SU-DHL-6 (cell line): Measurements from ENCODE around the gene BRIP1.
"Not testable (repeated sequence)": the region's sequence is repeated elsewhere in the genome, so short reads cannot be mapped to it uniquely, and the experiment has no call there.

Experiments
- H2AFZ ChIP-seq: fragments of 200-600 bp; sonication (generic); 2 replicates; pipeline ENCODE4 v1.6.1; 2014; ENCODE audit warnings: low read depth, mild to moderate bottlenecking, moderate library complexity, mixed read lengths, antibody characterized with exemption, low read length; ENCODE audit not compliant: severe bottlenecking
- H3F3A ChIP-seq: fragments of 200-600 bp; shearing (Covaris generic); 2 replicates; pipeline ENCODE4 v1.6.0; 2016; ENCODE audit warnings: antibody characterized with exemption, mild to moderate bottlenecking; ENCODE audit not compliant: insufficient read depth
- H3K27ac ChIP-seq: fragments of 200-600 bp; sonication (generic); 2 replicates; pipeline ENCODE4 v1.5.1; 2016; ENCODE audit warnings: low read depth, mild to moderate bottlenecking, low read length, moderate library complexity, mixed read lengths
- H3K27me3 ChIP-seq: fragments of 200-600 bp; sonication (generic), shearing (Covaris generic); 2 replicates; pipeline ENCODE4 v1.6.0; 2014; ENCODE audit warnings: mild to moderate bottlenecking, low read length
- H3K36me3 ChIP-seq: fragments of 200-600 bp; sonication (generic); 2 replicates; pipeline ENCODE4 v1.6.1; 2014; ENCODE audit warnings: mild to moderate bottlenecking, low read length, mixed read lengths
- H3K4me2 ChIP-seq: fragments of 300-600, 200-600 bp; shearing (Covaris generic), sonication (generic); 2 replicates; pipeline ENCODE4 v1.6.0; 2014; ENCODE audit warnings: low read length, low read depth, mild to moderate bottlenecking; ENCODE audit not compliant: poor library complexity, severe bottlenecking
- H3K4me3 ChIP-seq: fragments of 200-600 bp; sonication (generic); 2 replicates; pipeline ENCODE4 v1.5.1; 2014; ENCODE audit warnings: antibody characterized with exemption, low read length, mild to moderate bottlenecking, mixed read lengths; ENCODE audit not compliant: insufficient read depth, poor library complexity, severe bottlenecking
- H3K79me2 ChIP-seq: fragments of 200-600 bp; sonication (generic); 2 replicates; pipeline ENCODE4 v1.6.1; 2014; ENCODE audit warnings: mild to moderate bottlenecking, low read length, moderate library complexity; ENCODE audit not compliant: insufficient read depth
- H3K9ac ChIP-seq: fragments of 200-600 bp; sonication (generic); 2 replicates; pipeline ENCODE4 v1.7.0; 2014; ENCODE audit warnings: mild to moderate bottlenecking, low read length
- H3K9me2 ChIP-seq: fragments of 200-600 bp; sonication (generic); replicated peaks from 2 replicates; pipeline ENCODE4 v1.6.1; 2014; ENCODE audit warnings: low read length; ENCODE audit not compliant: insufficient read depth
- H3K9me3 ChIP-seq: fragments of 200-600 bp; sonication (generic); 2 replicates; pipeline ENCODE4 v1.6.1; 2014; ENCODE audit warnings: low read length, mixed read lengths; ENCODE audit not compliant: insufficient read depth
- H4K20me1 ChIP-seq: fragments of 200-600 bp; sonication (generic); 2 replicates; pipeline ENCODE4 v1.6.1; 2014; ENCODE audit warnings: low read depth, mild to moderate bottlenecking, antibody characterized with exemption, low read length, moderate library complexity, mixed read lengths
- EZH2phosphoT487 ChIP-seq: fragments of 200-600 bp; sonication (generic), shearing (Covaris generic); conservative IDR thresholded peaks from 2 replicates; pipeline ENCODE4 v1.6.1; 2018; ENCODE audit warnings: mild to moderate bottlenecking, antibody characterized with exemption, low read length, moderate library complexity, mixed read lengths
- TF ChIP-seq, protein P1 (sequence below): fragments of 200-600 bp; sonication (generic); IDR thresholded peaks from one replicate; pipeline ENCODE4 v1.5.1; 2017; ENCODE audit warnings: antibody characterized with exemption, mild to moderate bottlenecking, low read length, moderate library complexity; ENCODE audit not compliant: insufficient read depth, poor library complexity, severe bottlenecking

BRIP1 gene

DNA sequence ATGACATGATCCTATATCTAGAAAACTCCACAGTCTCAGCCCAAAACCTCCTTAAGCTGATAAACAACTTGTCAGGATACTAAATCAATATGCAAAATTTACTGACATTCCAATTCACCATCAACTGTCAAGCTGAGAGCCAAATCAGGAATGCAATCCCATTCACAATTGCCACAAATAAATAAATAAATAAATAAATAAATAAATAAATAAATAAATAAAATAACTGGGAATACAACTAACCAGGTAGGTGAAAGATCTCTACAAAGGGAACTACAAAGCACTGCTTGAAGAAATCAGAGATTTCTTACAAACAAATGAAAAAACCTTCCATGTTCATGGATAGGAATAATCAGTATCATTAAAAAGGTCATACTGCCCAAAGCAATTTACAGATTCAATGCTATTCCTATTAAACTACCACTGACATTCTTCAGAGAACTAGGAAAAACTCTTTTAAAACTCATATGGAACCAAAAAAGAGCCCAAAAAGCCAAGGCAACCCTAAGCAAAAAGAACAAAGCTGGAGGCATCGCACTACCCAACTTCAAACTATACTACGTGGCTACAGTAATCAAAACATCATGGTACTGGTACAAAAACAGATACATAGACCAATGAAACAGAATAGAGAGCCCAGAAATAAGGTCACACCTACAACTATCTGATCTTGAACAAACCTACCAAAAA, 37.7 kb downstream of the BRIP1 start:
- Histone ChIP-seq H3K79me2 (peaks cover 22% of the 10 kb centered on the region), H3K4me3 (no peak overlapping the region), H3K27ac (no peak overlapping the region), H3K9me3 (no peaks in the 10 kb centered on the region), H3K27me3 (no peaks in the 10 kb centered on the region), H4K20me1 (no peaks in the 10 kb centered on the region), H2AFZ (no peak overlapping the region), H3K9me2 (no peaks in the 10 kb centered on the region), H3K4me2 (no peak overlapping the region), H3K9ac (no peak overlapping the region), H3F3A (peaks cover 6% of the 10 kb centered on the region; the same call in 1 of the 2 replicates), H3K36me3 (peaks cover 45% of the 10 kb centered on the region)
- TF ChIP-seq, protein P1, sequence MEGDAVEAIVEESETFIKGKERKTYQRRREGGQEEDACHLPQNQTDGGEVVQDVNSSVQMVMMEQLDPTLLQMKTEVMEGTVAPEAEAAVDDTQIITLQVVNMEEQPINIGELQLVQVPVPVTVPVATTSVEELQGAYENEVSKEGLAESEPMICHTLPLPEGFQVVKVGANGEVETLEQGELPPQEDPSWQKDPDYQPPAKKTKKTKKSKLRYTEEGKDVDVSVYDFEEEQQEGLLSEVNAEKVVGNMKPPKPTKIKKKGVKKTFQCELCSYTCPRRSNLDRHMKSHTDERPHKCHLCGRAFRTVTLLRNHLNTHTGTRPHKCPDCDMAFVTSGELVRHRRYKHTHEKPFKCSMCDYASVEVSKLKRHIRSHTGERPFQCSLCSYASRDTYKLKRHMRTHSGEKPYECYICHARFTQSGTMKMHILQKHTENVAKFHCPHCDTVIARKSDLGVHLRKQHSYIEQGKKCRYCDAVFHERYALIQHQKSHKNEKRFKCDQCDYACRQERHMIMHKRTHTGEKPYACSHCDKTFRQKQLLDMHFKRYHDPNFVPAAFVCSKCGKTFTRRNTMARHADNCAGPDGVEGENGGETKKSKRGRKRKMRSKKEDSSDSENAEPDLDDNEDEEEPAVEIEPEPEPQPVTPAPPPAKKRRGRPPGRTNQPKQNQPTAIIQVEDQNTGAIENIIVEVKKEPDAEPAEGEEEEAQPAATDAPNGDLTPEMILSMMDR: no peak
- TF ChIP-seq EZH2phosphoT487: no peak

DNA sequence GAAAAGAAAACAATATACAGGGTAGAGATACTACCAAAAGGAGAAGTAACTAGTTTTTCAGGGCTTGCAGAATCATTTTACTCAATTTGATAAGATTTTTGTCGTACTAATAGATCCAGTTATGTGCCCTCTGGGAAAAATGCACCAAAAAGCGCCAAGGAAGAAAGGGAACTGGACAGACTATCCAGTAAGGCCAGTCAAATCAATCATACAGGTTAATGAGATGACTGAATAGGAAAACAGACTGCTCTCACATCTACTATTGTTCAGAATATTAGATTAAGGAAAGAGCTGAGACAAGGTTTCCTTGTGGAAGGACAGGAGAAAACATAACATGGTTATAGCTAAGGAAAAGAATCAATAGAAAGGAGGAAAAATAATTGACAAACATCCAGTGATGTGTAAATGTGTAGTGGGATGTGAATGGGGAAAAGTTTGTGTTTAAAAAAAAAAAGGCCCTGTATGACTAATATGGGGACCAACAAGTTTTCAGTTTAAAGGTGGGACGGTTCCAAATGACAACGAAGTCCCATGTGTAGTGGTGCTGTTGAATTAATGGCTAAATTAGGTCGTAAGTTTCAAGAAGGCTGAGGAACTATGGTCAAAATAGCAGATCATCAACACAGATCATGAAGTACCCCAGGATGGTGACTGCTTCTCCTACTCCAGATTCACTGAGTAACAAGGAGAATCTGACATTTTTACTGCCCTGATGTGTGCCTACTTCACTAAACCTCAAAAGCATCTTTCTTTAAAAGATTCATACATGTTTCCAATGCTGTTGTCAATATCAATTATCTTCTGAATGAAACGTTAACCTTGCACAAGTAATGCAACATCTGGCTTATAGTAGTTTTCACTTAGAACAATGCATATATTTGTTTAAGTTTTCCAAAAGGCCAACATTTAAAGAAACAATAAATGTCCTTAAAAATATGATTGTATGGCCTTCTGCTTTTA, 40.7 kb downstream of the BRIP1 start:
- H4K20me1 ChIP-seq: no peaks in the 10 kb centered on the region
- H3K27me3 ChIP-seq: no peaks in the 10 kb centered on the region
- H3F3A ChIP-seq: peaks cover 6% of the 10 kb centered on the region; the same call in 1 of the 2 replicates
- H3K4me2 ChIP-seq: no peak overlapping the region
- H3K4me3 ChIP-seq: no peak overlapping the region
- H3K9ac ChIP-seq: no peak overlapping the region
- no peak overlapping the region for H3K27ac ChIP-seq
- peaks cover 23% of the 10 kb centered on the region for H3K36me3 ChIP-seq
- H3K9me3 ChIP-seq: no peaks in the 10 kb centered on the region
- no peak overlapping the region for H2AFZ ChIP-seq
- peaks cover 18% of the 10 kb centered on the region for H3K79me2 ChIP-seq
- no peaks in the 10 kb centered on the region for H3K9me2 ChIP-seq
- TF ChIP-seq, protein P1: no peak
- TF ChIP-seq EZH2phosphoT487: no peak

DNA sequence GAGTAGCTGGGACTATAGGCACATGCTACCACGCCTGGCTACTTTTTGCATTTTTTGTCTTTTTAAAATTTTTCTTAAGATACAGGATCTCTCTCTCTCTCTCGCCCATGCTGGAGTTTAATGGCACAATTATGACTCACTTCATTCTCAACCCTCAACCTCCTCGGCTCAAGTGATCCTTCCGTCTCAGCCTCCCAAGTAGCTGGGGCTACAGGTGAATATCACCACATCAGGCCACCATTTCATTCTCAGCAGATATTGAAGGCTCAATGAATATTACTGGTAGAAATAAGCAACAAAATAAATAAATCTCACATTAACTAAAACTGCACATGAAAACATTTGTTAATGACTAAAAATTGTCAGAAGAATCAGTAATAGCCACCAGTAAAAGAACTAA, 41.7 kb downstream of the BRIP1 start:
- TF ChIP-seq, protein P1: no peak
- TF ChIP-seq EZH2phosphoT487: no peak
- H3K36me3 ChIP-seq: peaks cover 31% of the 10 kb centered on the region

DNA sequence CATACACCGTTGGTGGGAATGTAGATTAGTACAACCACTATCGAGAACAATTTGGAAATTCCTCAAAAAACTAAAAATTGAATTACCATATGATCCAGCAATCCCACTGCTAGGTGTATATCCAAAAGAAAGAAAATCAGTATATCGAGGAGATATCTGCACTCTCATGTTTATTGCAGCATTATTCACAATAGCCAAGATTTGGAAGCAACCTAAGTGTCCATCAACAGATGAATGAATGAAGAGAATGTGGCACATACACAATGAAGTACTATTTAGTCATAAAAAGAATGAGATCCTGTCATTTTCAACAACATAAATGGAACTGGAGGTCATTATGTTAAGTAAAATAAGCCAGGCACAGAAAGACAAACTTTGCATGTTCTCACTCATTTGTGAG, 44.1 kb downstream of the BRIP1 start:
- H3K9me3 ChIP-seq, H3K27me3 ChIP-seq, H2AFZ ChIP-seq, H3K79me2 ChIP-seq, H4K20me1 ChIP-seq, H3K9ac ChIP-seq, H3F3A ChIP-seq, H3K4me3 ChIP-seq, H3K27ac ChIP-seq, H3K4me2 ChIP-seq, H3K9me2 ChIP-seq: not testable (repeated sequence)
- peaks cover 37% of the 10 kb centered on the region for H3K36me3 ChIP-seq

More for the DNA sequence above, 41.7 kb downstream of the BRIP1 start:
- H3K9me2 ChIP-seq: no peaks in the 10 kb centered on the region
- H3K9me3 ChIP-seq: no peaks in the 10 kb centered on the region
- H3K4me3 ChIP-seq: no peak overlapping the region
- no peak overlapping the region for H2AFZ ChIP-seq
- no peaks in the 10 kb centered on the region for H4K20me1 ChIP-seq
- H3K27me3 ChIP-seq: no peaks in the 10 kb centered on the region
- H3K27ac ChIP-seq: no peak overlapping the region
- H3K4me2 ChIP-seq: no peak overlapping the region
- peaks cover 6% of the 10 kb centered on the region; the same call in 1 of the 2 replicates for H3F3A ChIP-seq
- H3K79me2 ChIP-seq: peaks cover 18% of the 10 kb centered on the region
- H3K9ac ChIP-seq: no peak overlapping the region
